Measurements from ENCODE around the gene RABIF.

GRCh38 chr1:202850593-202851362 lies 38.2 kb downstream of the RABIF start:
- no peak for TF ChIP-seq CTCF (IDR thresholded peaks at IDR 0.05 in 8 of 11, conservative IDR thresholded peaks at IDR 0.05 in 3 of 11)
- no peak for TF ChIP-seq POLR2AphosphoS5 (IDR thresholded peaks at IDR 0.05)

All from spleen (tissue), 7 donors.